Gastroesophageal sphincter (tissue), 4 donors: ENCODE measurements around the gene ATG16L1. TPM values are rescaled to one million over a fixed set of nuclear protein-coding genes. Genes with fewer than 3 reads are reported as not detected.

ENCODE experiments used
- ATAC-seq: fragments of 150-250 bp; one replicate; pipeline ENCODE4 v1.9.1; 2016; ENCODE audit warnings: mild to moderate bottlenecking, moderate library complexity
- H3K27ac ChIP-seq, 4 donors: fragments of 200-600 bp; sonication (generic) in 3 of 4; 1 replicate in 3 of 4; 2 replicates in 1 of 4; pipeline ENCODE4 v1.5.1; 2016 to 2019
- H3K27me3 ChIP-seq: fragments of 200-600 bp; sonication (generic); one replicate; pipeline ENCODE4 v1.5.1; 2019
- H3K36me3 ChIP-seq, 2 donors: fragments of 200-600 bp; sonication (generic); one replicate each; pipeline ENCODE4 v1.5.1; 2019; ENCODE audit warnings: control low read depth in 1 of 2
- H3K4me1 ChIP-seq, 3 donors: fragments of 200-600 bp; sonication (generic); 1 replicate in 2 of 3; 2 replicates in 1 of 3; pipeline ENCODE4 v1.5.1; 2016 to 2019; ENCODE audit warnings: control low read depth in 2 of 3
- H3K4me3 ChIP-seq, 2 donors: fragments of 200-600 bp; sonication (generic); one replicate each; pipeline ENCODE4 v1.5.1; 2019; ENCODE audit warnings: mild to moderate bottlenecking in 1 of 2, moderate library complexity in 1 of 2
- H3K9me3 ChIP-seq, 3 donors: fragments of 200-600 bp; sonication (generic); one replicate each; pipeline ENCODE4 v1.5.1; 2017 to 2019; ENCODE audit warnings: control low read depth in 2 of 3
- EP300 ChIP-seq: sonication (generic); formaldehyde crosslinking; IDR thresholded peaks from one replicate; pipeline ENCODE4 v1.6.1; 2017; ENCODE audit warnings: antibody characterized with exemption, mild to moderate bottlenecking
- POLR2A ChIP-seq, 2 donors: fragments of 450-650 bp; IDR thresholded peaks; one replicate each; pipeline ENCODE4 v1.6.1; 2017; ENCODE audit warnings: antibody characterized with exemption in 2 of 2, mild to moderate bottlenecking in 2 of 2, moderate library complexity in 1 of 2
- POLR2AphosphoS5 ChIP-seq: sonication (generic); formaldehyde crosslinking; IDR thresholded peaks from one replicate; pipeline ENCODE4 v1.6.1; 2017; ENCODE audit warnings: antibody characterized with exemption
- WGBS, 2 donors: methylation state at CpG; one replicate each; pipeline ENCODE4 v1.1.5; 2018; ENCODE audit warnings: low coverage in 1 of 2; 5-methylcytosine and 5-hydroxymethylcytosine counted together
- total RNA-seq, 4 donors: library from RNA; depleted of rRNA; stranded (reverse); fragments of >200 nt; gene quantifications; one replicate each; pipeline ENCODE4 v1.1.0, GENCODE V29; 2016
- TF ChIP-seq, protein P1 (sequence below), 4 experiments: fragments of 200-600 bp in 2 of 4; fragments of 450-650 bp in 2 of 4; sonication (generic) in 1 of 4; IDR thresholded peaks; one replicate each; pipeline ENCODE4 v1.5.1; 2017 to 2019; ENCODE audit warnings: antibody characterized with exemption in 4 of 4, mild to moderate bottlenecking in 2 of 4, moderate library complexity in 2 of 4

ATG16L1 gene
- total RNA-seq, 4 donors from 2014 or later = 24.0 to 46.1 (median 33.8) TPM

DNA sequence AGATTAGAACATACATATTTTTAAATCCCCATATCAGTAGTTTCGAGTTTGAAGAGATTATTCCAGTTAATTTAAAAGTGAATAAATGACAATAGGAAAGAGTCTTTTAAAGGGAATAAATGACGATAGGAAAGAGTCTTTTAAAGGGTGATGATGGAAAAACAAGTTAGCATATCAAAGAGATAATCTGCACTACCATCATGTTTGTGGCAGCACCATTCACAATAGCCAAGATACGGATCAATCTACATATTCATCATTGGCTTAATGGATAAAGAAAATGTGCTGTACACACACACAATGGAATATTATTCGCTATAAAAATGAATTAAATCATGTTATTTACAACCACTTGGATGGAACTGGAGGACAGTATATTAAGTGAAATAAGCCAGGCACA lies 15.0 kb downstream of the ATG16L1 start:
- no peaks in the 10 kb centered on the region for H3K4me1 ChIP-seq
- ATAC-seq = no peak

DNA sequence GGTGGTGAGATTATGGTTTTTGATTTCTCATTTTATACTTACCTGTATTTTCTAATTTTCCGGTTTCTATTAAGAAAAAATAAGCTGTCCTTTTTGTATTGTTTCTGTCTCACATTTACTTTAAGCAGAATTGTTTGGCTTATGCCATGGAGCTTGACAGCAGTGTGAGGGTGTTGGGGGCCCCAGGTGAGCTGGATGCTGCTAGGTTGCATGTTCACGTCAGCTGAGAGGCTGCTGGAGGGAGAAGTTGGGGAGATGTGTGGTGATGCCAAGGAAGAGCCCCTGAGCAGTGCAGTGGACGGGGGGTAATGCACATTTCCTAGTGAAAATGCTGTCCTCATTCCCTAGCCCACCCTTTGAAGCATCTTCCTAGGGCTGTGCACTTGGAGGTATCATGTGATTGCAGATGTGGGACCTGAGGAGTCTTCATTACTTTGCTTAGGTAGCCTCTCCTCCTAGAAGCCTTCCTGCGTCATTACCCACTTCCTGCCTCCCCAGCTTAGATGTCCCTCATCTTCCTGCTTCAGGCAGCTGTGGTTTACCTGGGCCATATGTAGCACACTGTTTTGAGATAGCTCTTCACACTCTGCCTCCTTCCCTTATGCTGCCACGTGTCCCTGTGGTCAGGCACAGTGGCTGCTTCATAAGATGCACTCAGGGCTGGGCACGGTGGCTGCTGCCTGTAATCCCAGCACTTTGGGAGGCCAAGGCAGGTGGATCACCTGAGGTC lies 16.2 kb downstream of the ATG16L1 start:
- 87 to 96% methylated on average over 3 to 4 of the region's 6 CpGs for WGBS, 2 donors
- no peaks in the 10 kb centered on the region for H3K27me3 ChIP-seq
- H3K27ac ChIP-seq = no peak overlapping the region
- TF ChIP-seq POLR2A (IDR thresholded peaks at IDR 0.05) (no peak), POLR2AphosphoS5 (no peak), EP300 (no peak)
- TF ChIP-seq, protein P1, sequence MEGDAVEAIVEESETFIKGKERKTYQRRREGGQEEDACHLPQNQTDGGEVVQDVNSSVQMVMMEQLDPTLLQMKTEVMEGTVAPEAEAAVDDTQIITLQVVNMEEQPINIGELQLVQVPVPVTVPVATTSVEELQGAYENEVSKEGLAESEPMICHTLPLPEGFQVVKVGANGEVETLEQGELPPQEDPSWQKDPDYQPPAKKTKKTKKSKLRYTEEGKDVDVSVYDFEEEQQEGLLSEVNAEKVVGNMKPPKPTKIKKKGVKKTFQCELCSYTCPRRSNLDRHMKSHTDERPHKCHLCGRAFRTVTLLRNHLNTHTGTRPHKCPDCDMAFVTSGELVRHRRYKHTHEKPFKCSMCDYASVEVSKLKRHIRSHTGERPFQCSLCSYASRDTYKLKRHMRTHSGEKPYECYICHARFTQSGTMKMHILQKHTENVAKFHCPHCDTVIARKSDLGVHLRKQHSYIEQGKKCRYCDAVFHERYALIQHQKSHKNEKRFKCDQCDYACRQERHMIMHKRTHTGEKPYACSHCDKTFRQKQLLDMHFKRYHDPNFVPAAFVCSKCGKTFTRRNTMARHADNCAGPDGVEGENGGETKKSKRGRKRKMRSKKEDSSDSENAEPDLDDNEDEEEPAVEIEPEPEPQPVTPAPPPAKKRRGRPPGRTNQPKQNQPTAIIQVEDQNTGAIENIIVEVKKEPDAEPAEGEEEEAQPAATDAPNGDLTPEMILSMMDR (IDR thresholded peaks at IDR 0.05) = no peak
- no peaks in the 10 kb centered on the region for H3K9me3 ChIP-seq
- H3K4me1 ChIP-seq = no peaks in the 10 kb centered on the region
- H3K36me3 ChIP-seq = peaks cover 0 to 100% of the 10 kb centered on the region in 2 donors
- no peak overlapping the region for H3K4me3 ChIP-seq
- no peak for ATAC-seq

More for the DNA sequence above, 15.0 kb downstream of the ATG16L1 start:
- WGBS, 2 donors = 92 to 95% methylated on average over 3 to 4 of the region's 4 CpGs
- no peaks in the 10 kb centered on the region for H3K9me3 ChIP-seq
- no peak overlapping the region for H3K27ac ChIP-seq
- H3K27me3 ChIP-seq = no peaks in the 10 kb centered on the region
- TF ChIP-seq POLR2A (IDR thresholded peaks at IDR 0.05) (no peak), EP300 (no peak), POLR2AphosphoS5 (no peak)
- TF ChIP-seq, protein P1 (IDR thresholded peaks at IDR 0.05) = no peak
- H3K4me3 ChIP-seq = no peak overlapping the region
- peaks cover 0 to 100% of the 10 kb centered on the region in 2 donors for H3K36me3 ChIP-seq

DNA sequence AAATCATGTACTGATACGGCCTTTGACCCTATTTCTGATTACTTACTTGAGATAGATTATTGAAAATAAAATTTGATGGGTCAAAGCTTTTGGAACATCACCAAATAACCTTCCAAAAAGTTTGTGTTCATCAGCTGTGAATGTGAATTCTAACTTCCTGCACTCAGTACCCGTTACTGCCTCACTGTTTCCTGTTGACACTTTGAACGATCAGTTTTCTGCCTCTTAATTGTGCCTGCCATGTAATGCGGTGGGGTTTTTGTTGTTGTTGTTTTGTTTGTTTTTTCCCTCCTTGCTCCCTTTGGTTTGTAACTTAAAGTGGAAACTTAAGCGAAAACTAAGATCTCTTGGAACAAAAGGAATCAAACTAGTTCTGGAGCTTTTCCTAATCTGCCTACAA lies 18.9 kb downstream of the ATG16L1 start:
- Histone ChIP-seq H3K27ac (no peak overlapping the region), H3K27me3 (no peaks in the 10 kb centered on the region), H3K4me3 (no peak overlapping the region), H3K36me3 (peaks cover 19 to 100% of the 10 kb centered on the region in 2 donors), H3K9me3 (no peaks in the 10 kb centered on the region), H3K4me1 (no peaks in the 10 kb centered on the region)
- no peak for ATAC-seq
- WGBS, 2 donors = 78 to 83% methylated on average over 5 of the region's 5 CpGs
- TF ChIP-seq POLR2A (IDR thresholded peaks at IDR 0.05) (no peak), EP300 (no peak), POLR2AphosphoS5 (no peak)
- TF ChIP-seq, protein P1 (IDR thresholded peaks at IDR 0.05) = no peak

DNA sequence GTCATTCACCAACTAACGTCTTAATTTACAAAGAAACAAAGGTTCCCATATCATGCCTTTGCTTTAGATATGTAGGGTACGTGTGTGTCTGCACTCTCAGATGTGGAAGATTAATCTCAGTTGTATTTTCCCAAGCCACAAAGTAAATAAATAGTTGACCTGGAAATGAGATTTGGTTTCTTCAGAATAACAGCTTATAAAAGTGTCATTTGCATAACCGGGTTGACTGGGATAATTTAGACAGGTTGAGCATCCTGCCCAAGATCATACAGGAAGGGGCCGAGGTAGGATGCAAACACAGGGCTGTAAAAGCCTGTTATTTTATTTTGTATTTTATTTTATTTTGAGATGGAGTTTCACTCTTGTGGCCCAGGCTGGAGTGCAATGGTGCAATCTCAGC lies 19.5 kb downstream of the ATG16L1 start:
- ATAC-seq = no peak
- Histone ChIP-seq H3K27me3 (no peaks in the 10 kb centered on the region), H3K4me3 (no peak overlapping the region), H3K27ac (no peak overlapping the region), H3K36me3 (peaks cover 19 to 100% of the 10 kb centered on the region in 2 donors), H3K9me3 (no peaks in the 10 kb centered on the region), H3K4me1 (no peaks in the 10 kb centered on the region)
- 86 to 88% methylated on average over 4 of the region's 4 CpGs for WGBS, 2 donors
- TF ChIP-seq, protein P1 (IDR thresholded peaks at IDR 0.05) = no peak
- TF ChIP-seq POLR2A (IDR thresholded peaks at IDR 0.05) (no peak), POLR2AphosphoS5 (no peak), EP300 (no peak)

DNA sequence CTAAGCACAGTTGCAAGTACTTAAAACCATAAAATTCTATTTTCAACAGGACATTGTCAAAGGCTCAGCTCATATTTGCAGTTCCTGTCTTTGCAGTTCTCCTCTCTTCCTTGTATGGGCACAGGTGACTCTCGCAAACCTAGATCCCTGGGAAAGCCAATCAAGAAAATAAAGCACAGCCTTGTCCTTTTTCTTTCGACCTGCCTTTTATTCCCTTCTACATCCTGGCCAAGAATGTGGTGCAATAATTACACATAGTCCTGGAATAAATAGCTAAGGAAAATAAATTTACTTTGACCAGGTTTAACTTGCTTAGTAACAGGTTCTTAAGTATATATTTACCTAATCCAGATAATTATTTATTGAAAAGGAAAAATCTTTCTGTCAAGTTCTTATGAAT lies 20.2 kb downstream of the ATG16L1 start:
- TF ChIP-seq, protein P1 (IDR thresholded peaks at IDR 0.05) = no peak
- TF ChIP-seq POLR2AphosphoS5 = no peak
- no peak for TF ChIP-seq POLR2A (IDR thresholded peaks at IDR 0.05)
- no peak for TF ChIP-seq EP300
- H3K36me3 ChIP-seq = peaks cover 19 to 100% of the 10 kb centered on the region in 2 donors
- ATAC-seq = no peak
- H3K4me3 ChIP-seq = no peak overlapping the region
- H3K27ac ChIP-seq = no peak overlapping the region
- H3K9me3 ChIP-seq = no peaks in the 10 kb centered on the region
- no peaks in the 10 kb centered on the region for H3K27me3 ChIP-seq
- WGBS, 2 donors = 69 to 80% methylated on average over 2 of the region's 2 CpGs
- H3K4me1 ChIP-seq = no peaks in the 10 kb centered on the region
